Fibroblast of skin of right quadriceps (primary cell): Measurements from ENCODE around the gene CDK8.
A peak's percentile ranks its signal among the peaks of the same experiment; 100 is the strongest.
"Not testable (repeated sequence)": the region's sequence is repeated elsewhere in the genome, so short reads cannot be mapped to it uniquely, and the experiment has no call there.

Source experiments
- DNase-seq: peaks from one replicate; pipeline ENCODE4 v3.0.0-alpha.2; 2013

CDK8 gene

GRCh38 chr13:26254583-26255111, 718 bp downstream of the CDK8 start:
- DNase-seq = peak; percentile 14

GRCh38 chr13:26255115-26255514, 1.2 kb downstream of the CDK8 start:
- no peak for DNase-seq

GRCh38 chr13:26255691-26256277, 1.9 kb downstream of the CDK8 start:
- DNase-seq = no peak

- DNase-seq = no peak
Measured at GRCh38 chr13:26257049-26257448, 3.1 kb downstream of the CDK8 start.

GRCh38 chr13:26259634-26260033, 5.7 kb downstream of the CDK8 start:
- DNase-seq = no peak

- DNase-seq = no peak
Measured at GRCh38 chr13:26262156-26262555, 8.2 kb downstream of the CDK8 start.

- DNase-seq = no peak
Measured at GRCh38 chr13:26266311-26266710, 12.4 kb downstream of the CDK8 start.

GRCh38 chr13:26270707-26271106, 16.8 kb downstream of the CDK8 start:
- no peak for DNase-seq

- no peak for DNase-seq
Measured at GRCh38 chr13:26272621-26273020, 18.7 kb downstream of the CDK8 start.

GRCh38 chr13:26280295-26280694, 26.4 kb downstream of the CDK8 start:
- peak; percentile 43 for DNase-seq

- DNase-seq = no peak
Measured at GRCh38 chr13:26280822-26281221, 26.9 kb downstream of the CDK8 start.

GRCh38 chr13:26285911-26286310, 32.0 kb downstream of the CDK8 start:
- not testable (repeated sequence) for DNase-seq

GRCh38 chr13:26288838-26289237, 34.9 kb downstream of the CDK8 start:
- not testable (repeated sequence) for DNase-seq

- DNase-seq = no peak
Measured at GRCh38 chr13:26295812-26296211, 41.9 kb downstream of the CDK8 start.

- peak; percentile 1 for DNase-seq
Measured at GRCh38 chr13:26299168-26299750, 45.3 kb downstream of the CDK8 start.

- peak; percentile 78 for DNase-seq
Measured at GRCh38 chr13:26300140-26300539, 46.2 kb downstream of the CDK8 start.

GRCh38 chr13:26305676-26306075, 51.7 kb downstream of the CDK8 start:
- no peak for DNase-seq

GRCh38 chr13:26307701-26308100, 53.8 kb downstream of the CDK8 start:
- DNase-seq = no peak

GRCh38 chr13:26308250-26308649, 54.3 kb downstream of the CDK8 start:
- DNase-seq = no peak

GRCh38 chr13:26308836-26309235, 54.9 kb downstream of the CDK8 start:
- DNase-seq = no peak

- DNase-seq = no peak
Measured at GRCh38 chr13:26310003-26310402, 56.1 kb downstream of the CDK8 start.

GRCh38 chr13:26310470-26310869, 56.5 kb downstream of the CDK8 start:
- DNase-seq = no peak

- DNase-seq = not testable (repeated sequence)
Measured at GRCh38 chr13:26312019-26312418, 58.1 kb downstream of the CDK8 start.

GRCh38 chr13:26316095-26316494, 62.2 kb downstream of the CDK8 start:
- DNase-seq = not testable (repeated sequence)

- DNase-seq = no peak
Measured at GRCh38 chr13:26320766-26321165, 66.8 kb downstream of the CDK8 start.
